Tibial artery (tissue), 4 donors: ENCODE measurements around the gene GALNT4.

Experiments used
- DNase-seq, 2 donors: peaks; one replicate each; pipeline ENCODE4 v3.0.0-alpha.2; 2019
- H3K27ac ChIP-seq, 2 donors: fragments of 200-600 bp; sonication (generic) in 1 of 2; 1 replicate in 1 of 2; 2 replicates in 1 of 2; pipeline ENCODE4 v1.5.1; 2018 to 2019; ENCODE audit warnings: mild to moderate bottlenecking in 1 of 2
- H3K27me3 ChIP-seq, 2 donors: fragments of 200-600 bp; sonication (generic) in 1 of 2; one replicate each; pipeline versions ENCODE4 v1.5.1 to v1.6.0; 2016 to 2019
- H3K36me3 ChIP-seq, 3 donors: fragments of 200-600 bp; sonication (generic) in 2 of 3; one replicate each; pipeline ENCODE4 v1.5.1; 2016 to 2019; ENCODE audit warnings: mild to moderate bottlenecking in 2 of 3
- H3K4me1 ChIP-seq, 4 donors: fragments of 200-600 bp; sonication (generic) in 2 of 4; 1 replicate in 3 of 4; 2 replicates in 1 of 4; pipeline ENCODE4 v1.5.1; 2016 to 2019
- H3K4me3 ChIP-seq, 2 donors: fragments of 200-600 bp; sonication (generic) in 1 of 2; 1 replicate in 1 of 2; 2 replicates in 1 of 2; pipeline ENCODE4 v1.5.1; 2018 to 2019; ENCODE audit warnings: mild to moderate bottlenecking in 2 of 2
- H3K9me3 ChIP-seq, 3 donors: fragments of 200-600 bp; sonication (generic) in 1 of 3; one replicate each; pipeline ENCODE4 v1.5.1; 2016 to 2019
- intact Hi-C: fragments of 100-400 bp; cut with DNase I; formaldehyde crosslinking; loops from one replicate; pipeline ENCODE4 v1.15.0; 2023; ENCODE audit warnings: low total_unique reads
- TF ChIP-seq, protein P1 (sequence below), 2 experiments: fragments of 200-600 bp in 1 of 2; fragments of 450-650 bp in 1 of 2; IDR thresholded peaks; one replicate each; pipeline ENCODE4 v1.5.1; 2017 to 2019; ENCODE audit warnings: antibody characterized with exemption in 2 of 2, mild to moderate bottlenecking in 1 of 2, moderate library complexity in 1 of 2

GALNT4 gene

DNA sequence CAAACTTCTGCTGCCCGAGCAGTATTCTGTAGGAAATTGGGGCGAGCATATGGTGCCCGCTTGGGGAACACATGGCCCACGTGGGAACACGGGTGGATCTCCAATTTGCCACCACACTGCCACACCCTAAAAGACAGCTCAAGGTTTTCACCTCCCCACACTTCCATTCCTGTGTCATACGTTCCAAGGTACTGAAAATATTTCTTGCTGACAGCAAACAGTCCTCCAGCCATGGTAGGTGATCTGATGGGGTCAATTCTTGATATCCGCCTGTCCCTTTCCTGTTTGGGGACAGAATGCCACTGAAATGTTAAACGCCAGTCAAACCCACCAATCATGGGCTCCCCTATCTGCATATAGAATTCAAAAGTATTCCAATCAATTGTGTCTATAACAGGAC is 1.2 kb downstream of the GALNT4 start:
- no peaks in the 10 kb centered on the region for H3K9me3 ChIP-seq
- H3K27me3 ChIP-seq: no peaks in the 10 kb centered on the region
- DNase-seq: no peak
- intact Hi-C loops: loop anchor here (10.0 kb wide), 1 partner anchor 479 kb away; no protein-coding TSS in a partner anchor
- no peaks in the 10 kb centered on the region for H3K36me3 ChIP-seq
- H3K27ac ChIP-seq: no peak overlapping the region
- H3K4me3 ChIP-seq: peak overlapping the region; percentile 89 to 99
- TF ChIP-seq, protein P1, sequence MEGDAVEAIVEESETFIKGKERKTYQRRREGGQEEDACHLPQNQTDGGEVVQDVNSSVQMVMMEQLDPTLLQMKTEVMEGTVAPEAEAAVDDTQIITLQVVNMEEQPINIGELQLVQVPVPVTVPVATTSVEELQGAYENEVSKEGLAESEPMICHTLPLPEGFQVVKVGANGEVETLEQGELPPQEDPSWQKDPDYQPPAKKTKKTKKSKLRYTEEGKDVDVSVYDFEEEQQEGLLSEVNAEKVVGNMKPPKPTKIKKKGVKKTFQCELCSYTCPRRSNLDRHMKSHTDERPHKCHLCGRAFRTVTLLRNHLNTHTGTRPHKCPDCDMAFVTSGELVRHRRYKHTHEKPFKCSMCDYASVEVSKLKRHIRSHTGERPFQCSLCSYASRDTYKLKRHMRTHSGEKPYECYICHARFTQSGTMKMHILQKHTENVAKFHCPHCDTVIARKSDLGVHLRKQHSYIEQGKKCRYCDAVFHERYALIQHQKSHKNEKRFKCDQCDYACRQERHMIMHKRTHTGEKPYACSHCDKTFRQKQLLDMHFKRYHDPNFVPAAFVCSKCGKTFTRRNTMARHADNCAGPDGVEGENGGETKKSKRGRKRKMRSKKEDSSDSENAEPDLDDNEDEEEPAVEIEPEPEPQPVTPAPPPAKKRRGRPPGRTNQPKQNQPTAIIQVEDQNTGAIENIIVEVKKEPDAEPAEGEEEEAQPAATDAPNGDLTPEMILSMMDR (IDR thresholded peaks at IDR 0.05): no peak
- H3K4me1 ChIP-seq: peaks cover 0 to 47% (median 28%) of the 10 kb centered on the region in 4 donors

DNA sequence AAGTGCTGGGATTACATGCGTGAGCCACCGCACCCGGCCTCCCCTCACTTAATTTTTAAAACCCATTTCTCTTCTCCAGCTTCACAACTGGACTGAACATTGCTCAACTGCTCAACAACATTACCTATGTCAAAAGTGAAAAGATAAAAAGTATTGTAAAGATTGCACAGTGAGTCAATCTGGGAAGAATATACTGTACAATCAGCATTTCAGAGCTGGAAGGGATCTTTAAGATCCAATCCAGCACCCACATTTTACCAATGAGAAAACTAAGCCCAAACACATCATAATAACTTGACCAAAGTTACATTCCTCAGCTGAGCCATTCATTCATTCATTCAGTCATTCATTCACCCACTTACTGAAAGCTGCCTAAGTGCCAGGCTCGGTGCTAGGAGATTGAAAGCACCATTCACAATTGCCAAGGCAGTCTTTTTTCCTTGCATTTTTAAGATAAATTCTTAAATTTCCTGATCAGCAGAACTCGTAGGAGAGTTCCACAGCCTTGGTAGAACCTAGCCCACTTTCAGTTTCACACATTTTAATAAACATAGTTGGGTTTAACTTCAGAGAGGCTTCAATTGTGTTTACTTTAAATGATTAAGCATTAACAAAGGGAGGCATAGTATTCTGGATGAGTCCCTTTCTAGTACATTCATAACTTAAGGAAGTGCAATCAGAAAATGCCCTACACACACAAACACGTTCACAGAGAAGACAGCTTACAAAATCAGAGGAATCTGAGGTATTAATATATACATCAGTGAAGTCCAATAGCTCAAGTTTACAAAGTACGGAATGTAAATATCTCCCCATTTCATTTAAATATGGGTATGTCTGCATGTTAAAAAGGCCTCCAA is 3.0 kb downstream of the GALNT4 start:
- no peaks in the 10 kb centered on the region for H3K36me3 ChIP-seq
- H3K4me3 ChIP-seq: no peak overlapping the region
- TF ChIP-seq, protein P1 (IDR thresholded peaks at IDR 0.05): no peak
- intact Hi-C loops: loop anchor here (10.0 kb wide), 1 partner anchor 477 kb away; no protein-coding TSS in a partner anchor
- no peaks in the 10 kb centered on the region for H3K9me3 ChIP-seq
- no peaks in the 10 kb centered on the region for H3K27me3 ChIP-seq
- DNase-seq: no peak
- peaks cover 0 to 39% (median 24%) of the 10 kb centered on the region in 4 donors for H3K4me1 ChIP-seq
- H3K27ac ChIP-seq: no peak overlapping the region

DNA sequence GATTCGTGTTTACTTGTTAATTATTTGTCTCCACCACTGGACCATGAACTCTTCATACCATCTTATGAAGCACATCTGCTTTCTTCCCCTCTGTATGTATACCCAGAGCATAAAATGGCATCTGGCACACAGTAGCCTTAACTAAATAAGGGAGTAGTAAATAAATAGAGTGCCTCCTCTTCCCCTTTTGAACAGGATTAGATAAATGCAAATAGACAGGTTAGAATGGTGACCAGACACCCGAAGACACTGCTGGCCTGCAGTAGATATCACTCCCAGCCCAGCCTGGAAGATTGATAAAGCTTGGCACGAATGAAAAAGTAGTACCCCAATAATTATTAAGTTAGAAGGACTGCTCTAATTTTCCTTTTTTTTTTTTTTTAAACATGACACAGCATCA is 6.9 kb downstream of the GALNT4 start:
- H3K27ac ChIP-seq: no peak overlapping the region
- no peak for DNase-seq
- H3K27me3 ChIP-seq: no peaks in the 10 kb centered on the region
- intact Hi-C loops: no loop called here
- no peaks in the 10 kb centered on the region for H3K36me3 ChIP-seq
- TF ChIP-seq, protein P1 (IDR thresholded peaks at IDR 0.05): no peak
- H3K4me1 ChIP-seq: peaks cover 0 to 24% (median 8%) of the 10 kb centered on the region in 4 donors
- no peak overlapping the region for H3K4me3 ChIP-seq
- no peaks in the 10 kb centered on the region for H3K9me3 ChIP-seq

DNA sequence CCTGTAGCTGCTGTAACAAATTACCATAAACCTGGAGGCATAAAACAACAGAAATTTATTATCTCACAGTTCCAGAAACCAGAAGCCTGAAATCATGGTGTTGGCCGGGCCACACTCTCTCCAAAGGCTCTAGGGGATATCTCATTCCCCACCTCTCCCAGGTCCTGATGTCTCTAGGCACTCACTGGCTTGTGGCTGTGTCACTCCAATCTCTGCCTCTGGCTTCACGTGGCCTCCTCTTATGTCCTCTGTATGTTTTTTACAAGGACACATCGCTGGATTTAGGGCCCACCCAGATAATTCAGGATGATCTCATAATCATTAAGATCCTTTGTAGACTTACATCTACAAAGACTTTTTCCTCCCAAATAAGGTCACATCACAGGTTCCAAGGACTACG is 8.0 kb downstream of the GALNT4 start:
- intact Hi-C loops: no loop called here
- TF ChIP-seq, protein P1 (IDR thresholded peaks at IDR 0.05): no peak
- DNase-seq: no peak

DNA sequence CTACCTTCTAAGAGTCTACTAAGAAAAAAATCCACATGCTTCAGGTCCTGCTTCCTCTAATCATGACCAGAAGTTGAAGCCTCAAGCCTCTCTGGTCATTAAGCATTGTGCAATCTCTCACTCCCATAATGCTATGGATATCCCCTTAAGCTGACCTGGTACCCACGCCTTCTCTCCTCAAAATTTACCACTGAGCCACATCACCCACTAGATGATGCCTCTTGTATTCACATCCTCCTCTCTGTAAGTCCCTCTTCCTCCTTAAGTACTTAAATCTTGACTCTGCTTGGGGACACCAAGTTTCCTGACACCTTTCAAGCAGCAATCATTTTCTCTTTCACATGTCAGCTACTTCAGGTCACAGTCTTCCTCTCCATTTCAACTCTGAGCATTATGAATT is 9.8 kb downstream of the GALNT4 start:
- H3K4me1 ChIP-seq: peaks cover 0 to 4% (median 1%) of the 10 kb centered on the region in 4 donors
- no peak overlapping the region for H3K27ac ChIP-seq
- DNase-seq: no peak
- H3K9me3 ChIP-seq: no peaks in the 10 kb centered on the region
- no peaks in the 10 kb centered on the region for H3K27me3 ChIP-seq
- H3K36me3 ChIP-seq: no peaks in the 10 kb centered on the region
- no peak overlapping the region for H3K4me3 ChIP-seq
- intact Hi-C loops: no loop called here
- TF ChIP-seq, protein P1 (IDR thresholded peaks at IDR 0.05): no peak

More for the DNA sequence above, 8.0 kb downstream of the GALNT4 start:
- H3K4me1 ChIP-seq: peaks cover 0 to 13% (median 5%) of the 10 kb centered on the region in 4 donors
- no peaks in the 10 kb centered on the region for H3K36me3 ChIP-seq
- H3K9me3 ChIP-seq: no peaks in the 10 kb centered on the region
- no peak overlapping the region for H3K27ac ChIP-seq
- no peaks in the 10 kb centered on the region for H3K27me3 ChIP-seq
- no peak overlapping the region for H3K4me3 ChIP-seq
